Gastrocnemius medialis (tissue), 4 donors: ENCODE results near the gene ICAM3.

Experiments
- POLR2A ChIP-seq, 2 donors: fragments of 450-650 bp; IDR thresholded peaks; one replicate each; pipeline ENCODE4 v1.6.1; 2017; ENCODE audit warnings: antibody characterized with exemption in 2 of 2, mild to moderate bottlenecking in 2 of 2, moderate library complexity in 2 of 2
- TF ChIP-seq, protein P1 (sequence below), 5 experiments: fragments of 450-650 bp in 3 of 5; fragments of 200-600 bp in 2 of 5; sonication (generic) in 2 of 5; IDR thresholded peaks in 4 of 5; conservative IDR thresholded peaks in 1 of 5; 1 replicate in 4 of 5; 2 replicates in 1 of 5; pipeline ENCODE4 v1.5.1; 2016 to 2019; ENCODE audit warnings: antibody characterized with exemption in 5 of 5, mild to moderate bottlenecking in 3 of 5, moderate library complexity in 3 of 5

DNA sequence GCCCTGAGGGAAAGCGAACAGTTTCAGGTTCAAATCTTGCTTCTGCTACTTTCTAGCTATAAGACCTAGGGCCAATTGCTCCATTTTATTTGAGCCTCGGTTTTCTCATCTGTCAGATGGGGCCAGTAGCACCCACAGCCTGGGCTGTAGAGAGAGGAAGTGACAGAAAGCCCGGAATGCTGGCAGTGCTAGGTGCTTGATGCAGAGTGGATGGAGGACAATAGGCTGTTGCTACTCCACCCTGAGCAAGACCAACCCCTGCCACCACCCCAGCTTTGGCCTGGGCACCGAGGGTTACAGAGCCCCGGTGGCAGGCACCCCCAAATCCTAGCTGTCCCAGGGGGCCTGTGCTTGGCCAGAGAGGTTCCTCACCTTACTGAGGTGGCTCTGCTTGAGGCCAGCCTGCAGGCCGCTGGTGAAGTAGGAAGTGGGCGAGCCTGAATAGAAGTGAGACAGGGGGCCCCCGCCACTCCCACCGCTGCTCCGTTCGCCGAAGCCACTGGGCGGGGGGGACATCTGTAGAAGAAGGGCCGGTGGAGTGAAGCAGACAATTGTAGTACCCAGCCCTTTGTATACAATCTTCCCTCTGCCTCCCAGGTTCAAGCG lies 21.5 kb downstream of the ICAM3 start:
- no peak for TF ChIP-seq POLR2A (IDR thresholded peaks at IDR 0.05)
- TF ChIP-seq, protein P1, sequence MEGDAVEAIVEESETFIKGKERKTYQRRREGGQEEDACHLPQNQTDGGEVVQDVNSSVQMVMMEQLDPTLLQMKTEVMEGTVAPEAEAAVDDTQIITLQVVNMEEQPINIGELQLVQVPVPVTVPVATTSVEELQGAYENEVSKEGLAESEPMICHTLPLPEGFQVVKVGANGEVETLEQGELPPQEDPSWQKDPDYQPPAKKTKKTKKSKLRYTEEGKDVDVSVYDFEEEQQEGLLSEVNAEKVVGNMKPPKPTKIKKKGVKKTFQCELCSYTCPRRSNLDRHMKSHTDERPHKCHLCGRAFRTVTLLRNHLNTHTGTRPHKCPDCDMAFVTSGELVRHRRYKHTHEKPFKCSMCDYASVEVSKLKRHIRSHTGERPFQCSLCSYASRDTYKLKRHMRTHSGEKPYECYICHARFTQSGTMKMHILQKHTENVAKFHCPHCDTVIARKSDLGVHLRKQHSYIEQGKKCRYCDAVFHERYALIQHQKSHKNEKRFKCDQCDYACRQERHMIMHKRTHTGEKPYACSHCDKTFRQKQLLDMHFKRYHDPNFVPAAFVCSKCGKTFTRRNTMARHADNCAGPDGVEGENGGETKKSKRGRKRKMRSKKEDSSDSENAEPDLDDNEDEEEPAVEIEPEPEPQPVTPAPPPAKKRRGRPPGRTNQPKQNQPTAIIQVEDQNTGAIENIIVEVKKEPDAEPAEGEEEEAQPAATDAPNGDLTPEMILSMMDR (IDR thresholded peaks at IDR 0.05 in 4 of 5, conservative IDR thresholded peaks at IDR 0.05 in 1 of 5): no peak
